ENCODE data around the gene PRSS35.
"Not testable (repeated sequence)": the region's sequence is repeated elsewhere in the genome, so short reads cannot be mapped to it uniquely, and the experiment has no call there.

The PRSS35 gene

GRCh38 chr6:83518816-83519480, 6.6 kb downstream of the PRSS35 start:
- DNase-seq = no peak

GRCh38 chr6:83536034-83536646, 23.8 kb downstream of the PRSS35 start:
- DNase-seq = peak; percentile 67

GRCh38 chr6:83536647-83537589, 24.6 kb downstream of the PRSS35 start:
- no peak for DNase-seq

- no peak for DNase-seq
These were observed 27.3 kb downstream of the PRSS35 start for GRCh38 chr6:83539678-83540077.

GRCh38 chr6:83546636-83547035, 34.3 kb downstream of the PRSS35 start:
- DNase-seq = no peak

- DNase-seq = not testable (repeated sequence)
These were observed 38.1 kb downstream of the PRSS35 start for GRCh38 chr6:83550482-83550881.

GRCh38 chr6:83551748-83552147, 39.4 kb downstream of the PRSS35 start:
- not testable (repeated sequence) for DNase-seq

GRCh38 chr6:83556871-83557270, 44.5 kb downstream of the PRSS35 start:
- no peak for DNase-seq

- no peak for DNase-seq
These were observed 46.6 kb downstream of the PRSS35 start for GRCh38 chr6:83558975-83559374.

GRCh38 chr6:83571663-83572185, 59.4 kb downstream of the PRSS35 start:
- DNase-seq = not testable (repeated sequence)

- no peak for DNase-seq
These were observed 62.4 kb downstream of the PRSS35 start for GRCh38 chr6:83574783-83575182.

Measured in NCI-H82 (cell line).